ENCODE data around the gene TEKTIP1.
"Not testable (repeated sequence)": the region's sequence is repeated elsewhere in the genome, so short reads cannot be mapped to it uniquely, and the experiment has no call there.

Gene TEKTIP1

DNA sequence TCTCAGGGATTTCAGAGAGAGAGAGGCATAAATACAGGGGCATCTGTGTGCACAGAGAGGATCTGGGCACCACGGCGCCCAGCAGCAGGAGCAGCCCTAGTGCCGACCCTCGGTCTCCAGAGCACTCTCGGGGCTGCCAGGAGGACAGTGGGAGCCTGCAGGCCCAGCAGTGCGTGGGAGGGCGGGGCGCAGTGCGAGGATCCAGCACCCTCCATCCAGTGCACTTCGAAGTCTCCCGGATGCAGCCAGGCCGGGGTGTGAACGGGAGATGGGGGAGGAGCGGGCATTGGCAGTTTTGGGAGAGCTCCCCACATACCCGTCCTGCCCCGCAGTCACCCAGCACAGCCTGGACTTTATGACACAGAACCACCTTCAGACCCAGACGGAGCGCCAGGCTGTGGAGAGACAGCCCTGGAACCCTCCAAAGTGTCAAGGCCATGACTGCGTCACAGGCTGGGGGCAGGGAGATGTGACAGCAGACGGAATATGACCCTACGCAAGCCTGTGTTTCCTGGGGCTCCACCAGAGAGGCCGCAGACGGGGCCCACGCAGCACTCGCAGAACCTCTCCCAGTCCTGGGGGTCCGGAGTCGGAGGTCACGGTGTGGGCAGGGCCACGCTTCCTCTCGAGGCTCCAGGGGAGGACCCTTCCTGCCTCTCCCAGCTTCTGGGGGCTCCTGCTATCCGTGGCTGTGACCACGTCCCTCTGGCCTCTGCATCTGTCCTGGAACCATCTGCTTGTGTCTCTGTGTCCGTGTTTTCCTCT, 14.7 kb upstream of the TEKTIP1 start:
- no peak for DNase-seq

DNA sequence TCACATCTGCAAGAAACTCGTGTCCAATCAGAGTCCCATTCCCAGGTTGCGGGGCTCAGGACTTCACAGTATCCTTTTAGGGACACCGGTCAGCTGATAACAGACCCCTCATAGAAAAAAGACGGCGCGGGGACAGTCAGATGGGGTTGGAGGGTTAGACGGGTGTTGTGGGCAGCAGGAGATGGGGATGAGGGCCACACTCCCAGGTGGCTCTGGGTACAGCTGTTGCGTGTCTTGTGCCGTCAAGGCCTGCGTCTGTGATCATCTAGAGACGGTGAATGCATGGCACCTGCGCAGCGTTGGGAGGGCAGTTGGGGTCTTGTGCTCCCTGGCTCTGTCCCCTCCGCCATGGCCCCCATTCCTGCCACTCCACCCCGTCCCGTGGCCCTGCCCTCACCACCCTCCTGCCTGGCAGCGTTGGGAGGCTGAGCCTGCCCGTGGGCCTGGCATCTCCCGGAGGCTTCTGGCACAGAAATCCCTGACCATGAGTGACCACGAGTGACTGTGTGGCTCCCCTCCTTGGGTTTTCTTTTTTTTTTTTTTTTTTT, 14.0 kb upstream of the TEKTIP1 start:
- no peak for DNase-seq

DNA sequence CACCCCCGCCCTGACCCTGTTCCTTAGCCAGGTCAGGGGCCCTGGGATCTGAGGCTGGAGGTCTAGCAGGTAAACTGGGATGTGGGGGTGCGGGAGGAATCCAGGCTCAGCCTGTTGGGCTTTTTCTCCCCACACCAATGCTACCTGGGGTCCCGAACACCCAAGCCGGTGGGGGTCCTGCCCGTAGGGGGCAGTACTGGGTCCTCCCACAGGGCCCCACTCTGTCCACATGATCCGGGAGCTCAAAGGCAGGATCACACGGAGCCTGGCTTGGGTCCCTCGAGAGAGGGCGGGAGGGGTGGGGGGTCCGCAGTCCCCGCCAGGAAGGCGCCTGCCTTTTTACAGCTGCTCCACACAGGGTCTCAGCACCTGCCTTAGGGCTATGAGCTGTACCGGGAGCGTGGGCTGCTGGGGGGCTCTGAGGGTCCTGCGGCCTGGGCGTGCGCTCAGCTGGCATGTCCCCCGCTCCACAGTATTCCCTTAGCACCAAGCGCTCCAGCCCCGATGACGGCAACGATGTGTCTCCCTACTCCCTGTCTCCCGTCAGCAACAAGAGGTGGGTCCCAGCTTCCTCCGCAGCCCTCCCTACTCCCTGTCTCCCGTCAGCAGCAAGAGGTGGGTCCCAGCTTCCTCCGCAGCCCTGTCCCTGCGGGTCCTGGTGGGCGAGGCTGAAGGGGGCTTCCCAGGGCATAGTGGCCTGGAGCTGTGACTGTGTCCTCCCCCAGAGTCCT, 12.3 kb upstream of the TEKTIP1 start:
- no peak for DNase-seq

DNA sequence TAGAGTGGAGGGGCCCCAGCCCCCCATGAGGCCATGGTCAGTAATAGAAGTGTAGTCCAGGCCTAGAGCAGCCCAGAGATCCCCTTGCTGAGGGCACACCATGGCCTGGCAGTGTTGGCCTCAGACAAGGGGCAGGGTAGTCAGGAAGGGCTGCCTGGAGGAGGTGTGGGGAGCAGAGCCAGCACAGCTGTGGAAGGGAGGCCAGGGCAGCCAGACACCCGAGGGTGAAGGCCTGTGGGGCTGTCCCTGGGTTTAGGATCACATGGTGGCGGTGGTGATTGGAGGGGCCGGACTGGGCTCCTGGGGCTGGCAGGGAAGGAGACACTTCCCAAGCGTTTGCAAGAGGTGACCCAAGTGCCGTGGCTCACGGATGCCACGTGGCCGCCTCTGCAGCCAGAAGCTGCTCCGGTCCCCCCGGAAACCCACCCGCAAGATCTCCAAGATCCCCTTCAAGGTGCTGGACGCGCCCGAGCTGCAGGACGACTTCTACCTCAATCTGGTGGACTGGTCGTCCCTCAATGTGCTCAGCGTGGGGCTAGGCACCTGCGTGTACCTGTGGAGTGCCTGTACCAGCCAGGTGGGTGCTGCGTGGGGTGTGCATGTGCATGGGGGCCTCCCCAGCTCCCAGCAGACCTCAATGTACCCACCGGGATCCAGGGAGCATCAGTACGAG, 11.6 kb upstream of the TEKTIP1 start:
- DNase-seq: no peak

DNA sequence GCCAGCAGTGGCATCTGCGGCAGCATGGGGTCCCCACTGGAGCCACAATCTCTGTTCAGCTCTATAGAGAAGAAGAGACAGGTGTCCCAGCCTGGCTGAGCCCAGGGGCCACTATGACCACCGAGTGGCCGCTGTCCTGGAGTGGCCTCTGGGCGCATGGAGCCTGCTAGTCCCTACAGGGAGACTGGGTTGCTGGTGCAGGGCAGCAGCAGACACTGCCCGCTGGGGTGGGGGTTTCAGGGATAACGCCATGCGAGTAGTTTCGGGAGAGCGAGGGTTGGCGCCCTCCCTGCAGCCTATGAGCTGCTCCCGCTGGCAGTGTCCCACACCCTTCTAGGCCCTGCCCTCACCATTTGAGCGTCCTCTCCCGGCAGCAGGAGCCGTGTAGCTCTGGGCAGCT, 10.9 kb upstream of the TEKTIP1 start:
- DNase-seq: no peak

DNA sequence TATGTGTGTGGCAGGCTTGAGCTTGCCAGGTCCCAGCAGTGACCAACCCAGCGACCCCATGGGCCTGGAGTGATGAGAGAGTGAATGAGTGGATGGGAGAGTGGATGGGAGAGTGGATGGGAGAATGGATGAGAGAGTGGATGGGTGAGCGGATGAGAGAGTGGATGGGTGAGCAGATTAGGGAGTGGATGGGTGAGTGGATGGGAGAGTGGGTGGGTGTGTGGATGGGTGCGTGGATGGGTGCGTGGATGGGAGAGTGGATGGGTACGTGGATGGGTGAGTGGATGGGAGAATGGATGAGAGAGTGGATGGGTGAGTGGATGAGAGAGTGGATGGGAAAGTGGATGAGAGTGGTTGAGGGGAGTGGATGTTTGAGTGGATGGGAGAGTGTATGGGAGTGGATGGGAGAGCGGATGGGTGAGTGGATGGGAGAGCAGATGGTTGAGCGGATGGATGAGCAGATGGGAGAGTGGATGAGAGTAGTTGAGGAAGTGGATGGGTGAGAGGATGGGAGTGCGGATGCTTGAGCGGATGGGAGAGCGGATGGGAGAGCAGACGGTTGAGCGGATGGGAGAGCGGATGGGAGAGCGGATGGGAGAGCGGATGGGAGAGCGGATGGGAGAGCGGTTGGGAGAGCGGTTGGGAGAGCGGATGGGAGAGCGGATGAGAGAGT, 10.3 kb upstream of the TEKTIP1 start:
- no peak for DNase-seq

DNA sequence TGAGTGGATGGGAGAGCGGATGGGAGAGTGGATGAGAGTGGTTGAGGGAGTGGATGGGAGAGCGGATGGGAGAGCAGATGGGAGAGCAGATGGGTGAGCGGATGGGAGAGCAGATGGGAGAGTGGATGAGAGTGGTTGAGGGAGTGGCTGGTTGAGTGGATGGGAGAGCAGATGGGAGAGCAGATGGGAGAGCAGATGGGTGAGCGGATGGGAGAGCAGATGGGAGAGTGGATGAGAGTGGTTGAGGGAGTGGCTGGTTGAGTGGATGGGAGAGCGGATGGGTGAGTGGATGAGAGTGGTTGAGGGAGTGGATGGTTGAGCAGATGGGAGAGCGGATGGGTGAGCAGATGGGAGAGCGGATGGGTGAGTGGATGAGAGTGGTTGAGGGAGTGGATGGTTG, 9.7 kb upstream of the TEKTIP1 start:
- not testable (repeated sequence) for DNase-seq

DNA sequence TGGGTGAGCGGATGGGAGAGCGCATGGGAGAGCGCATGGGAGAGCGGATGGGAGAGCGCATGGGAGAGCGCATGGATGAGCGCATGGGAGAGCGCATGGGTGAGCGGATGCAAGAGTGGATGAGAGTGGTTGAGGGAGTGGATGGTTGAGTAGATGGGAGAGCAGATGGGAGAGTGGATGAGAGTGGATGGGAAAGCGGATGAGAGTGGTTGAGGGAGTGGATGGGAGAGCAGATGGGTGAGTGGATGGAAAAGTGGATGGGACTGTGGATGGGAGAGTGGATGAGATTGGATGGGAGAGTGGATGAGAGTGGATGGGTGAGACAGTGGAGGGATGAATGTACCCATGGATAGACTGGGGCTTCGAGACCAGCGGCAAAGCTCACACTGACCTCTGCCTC, 8.6 kb upstream of the TEKTIP1 start:
- no peak for DNase-seq

DNA sequence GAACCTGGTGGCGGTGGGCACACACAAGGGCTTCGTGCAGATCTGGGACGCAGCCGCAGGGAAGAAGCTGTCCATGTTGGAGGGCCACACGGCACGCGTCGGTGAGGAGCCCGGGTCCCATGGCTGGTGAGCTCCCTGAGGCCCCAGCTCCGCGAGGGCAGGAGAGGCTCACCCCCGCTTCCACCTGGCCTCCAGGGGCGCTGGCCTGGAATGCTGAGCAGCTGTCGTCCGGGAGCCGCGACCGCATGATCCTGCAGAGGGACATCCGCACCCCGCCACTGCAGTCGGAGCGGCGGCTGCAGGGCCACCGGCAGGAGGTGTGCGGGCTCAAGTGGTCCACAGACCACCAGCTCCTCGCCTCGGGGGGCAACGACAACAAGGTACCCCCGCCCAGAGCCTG, 7.3 kb upstream of the TEKTIP1 start:
- DNase-seq: no peak

DNA sequence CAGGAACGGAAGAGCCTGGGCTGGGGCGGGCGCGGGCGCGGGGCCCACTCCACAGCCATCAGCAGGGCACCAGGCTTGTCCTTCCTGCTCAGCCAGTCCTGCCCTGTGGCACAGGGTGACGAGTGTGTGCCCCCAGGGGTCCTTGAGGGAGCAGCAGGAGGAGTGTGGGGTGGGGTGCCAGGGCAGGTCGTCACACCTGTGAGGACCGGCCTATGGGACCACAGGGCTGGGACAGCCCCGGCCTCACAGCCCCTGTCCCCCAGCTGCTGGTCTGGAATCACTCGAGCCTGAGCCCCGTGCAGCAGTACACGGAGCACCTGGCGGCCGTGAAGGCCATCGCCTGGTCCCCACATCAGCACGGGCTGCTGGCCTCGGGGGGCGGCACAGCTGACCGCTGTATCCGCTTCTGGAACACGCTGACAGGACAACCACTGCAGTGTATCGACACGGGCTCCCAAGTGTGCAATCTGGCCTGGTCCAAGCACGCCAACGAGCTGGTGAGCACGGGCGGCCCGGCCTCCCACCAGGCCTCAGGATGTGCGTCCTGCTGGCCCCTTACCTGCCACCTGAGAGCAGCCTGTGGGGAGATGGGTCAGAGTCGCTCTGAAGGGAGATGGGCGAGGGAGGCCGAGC, 6.7 kb upstream of the TEKTIP1 start:
- no peak for DNase-seq

DNA sequence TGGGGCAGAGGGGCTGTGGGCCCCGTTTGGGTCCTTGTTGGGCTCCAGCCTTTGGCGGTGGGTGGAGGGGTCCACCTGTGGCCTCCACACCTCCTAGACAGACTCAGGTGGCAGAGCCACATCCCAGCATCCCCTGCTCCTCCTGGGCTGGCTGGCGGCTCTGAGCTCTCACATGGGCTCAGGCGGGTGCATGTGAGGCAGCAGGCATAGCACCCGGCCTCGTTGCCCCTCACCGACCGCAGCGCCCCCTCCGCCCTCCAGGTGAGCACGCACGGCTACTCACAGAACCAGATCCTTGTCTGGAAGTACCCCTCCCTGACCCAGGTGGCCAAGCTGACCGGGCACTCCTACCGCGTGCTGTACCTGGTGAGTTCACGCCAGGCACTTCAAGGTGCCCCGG, 5.9 kb upstream of the TEKTIP1 start:
- no peak for DNase-seq

DNA sequence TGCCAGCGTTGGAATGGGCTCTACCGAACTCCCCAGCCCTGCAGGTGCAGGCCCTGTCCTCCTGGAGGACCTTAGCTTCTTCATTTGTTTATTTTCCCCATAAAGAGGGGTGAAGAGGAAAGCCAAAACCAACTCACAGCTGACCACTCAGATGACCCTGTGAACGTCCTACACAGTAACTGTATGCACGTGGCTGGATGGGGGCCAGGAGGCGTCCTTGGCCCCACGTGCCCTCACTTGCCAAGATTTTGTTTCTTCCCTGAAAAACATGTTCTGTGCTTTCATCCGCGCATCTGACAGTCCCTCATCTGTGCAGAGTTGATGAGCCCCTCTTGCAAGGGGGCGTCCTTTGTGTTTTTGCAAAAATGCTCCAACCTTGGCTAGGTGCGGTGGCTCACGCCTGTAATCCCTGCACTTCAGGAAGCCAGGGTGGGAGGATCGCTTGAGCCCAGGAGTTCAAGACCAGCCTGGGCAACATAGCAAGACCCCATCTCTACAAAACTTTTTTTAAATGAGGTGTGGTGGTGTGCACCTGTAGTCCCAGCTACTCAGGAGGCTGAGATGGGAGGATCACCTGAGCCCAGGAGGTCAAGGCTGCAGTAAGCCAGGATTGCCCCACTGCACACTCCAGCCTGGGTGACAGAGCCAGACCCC, 5.3 kb upstream of the TEKTIP1 start:
- DNase-seq: no peak

DNA sequence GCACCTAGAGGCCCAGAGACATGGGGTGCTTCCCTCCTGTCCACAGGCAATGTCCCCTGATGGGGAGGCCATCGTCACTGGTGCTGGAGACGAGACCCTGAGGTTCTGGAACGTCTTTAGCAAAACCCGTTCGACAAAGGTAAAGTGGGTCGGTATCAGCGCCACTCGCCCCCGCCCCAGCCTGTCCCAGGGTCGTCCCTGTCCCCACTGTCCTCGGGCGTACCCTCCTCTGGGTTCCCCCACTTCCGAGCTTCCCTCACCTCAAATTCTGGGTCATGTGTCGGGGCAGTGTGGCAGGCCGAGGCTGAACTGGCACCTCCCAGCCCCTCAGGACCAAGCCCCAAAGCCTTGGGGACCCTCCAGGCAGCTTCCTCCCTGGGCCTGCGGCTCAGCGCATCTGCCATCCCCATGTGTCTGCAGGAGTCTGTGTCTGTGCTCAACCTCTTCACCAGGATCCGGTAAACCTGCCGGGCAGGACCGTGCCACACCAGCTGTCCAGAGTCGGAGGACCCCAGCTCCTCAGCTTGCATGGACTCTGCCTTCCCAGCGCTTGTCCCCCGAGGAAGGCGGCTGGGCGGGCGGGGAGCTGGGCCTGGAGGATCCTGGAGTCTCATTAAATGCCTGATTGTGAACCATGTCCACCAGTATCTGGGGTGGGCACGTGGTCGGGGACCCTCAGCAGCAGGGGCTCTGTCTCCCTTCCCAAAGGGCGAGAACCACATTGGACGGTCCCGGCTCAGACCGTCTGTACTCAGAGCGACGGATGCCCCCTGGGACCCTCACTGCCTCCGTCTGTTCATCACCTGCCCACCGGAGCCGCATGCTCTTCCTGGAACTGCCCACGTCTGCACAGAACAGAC, 4.4 kb upstream of the TEKTIP1 start:
- no peak for DNase-seq

DNA sequence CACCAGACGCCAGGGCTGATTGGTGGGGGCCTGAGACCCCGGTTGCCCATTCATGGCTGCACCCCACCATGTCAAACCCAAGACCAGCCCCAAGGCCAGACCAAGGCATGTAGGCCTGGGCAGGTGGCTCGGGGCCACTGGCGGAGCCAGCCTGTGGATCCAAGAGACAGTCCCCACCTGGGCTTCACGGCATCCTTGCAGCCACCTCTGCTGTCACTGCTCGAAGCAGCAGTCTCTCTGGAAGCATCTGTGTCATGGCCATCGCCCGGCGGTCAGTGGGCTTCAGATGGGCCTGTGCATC, 3.8 kb upstream of the TEKTIP1 start:
- no peak for DNase-seq

DNA sequence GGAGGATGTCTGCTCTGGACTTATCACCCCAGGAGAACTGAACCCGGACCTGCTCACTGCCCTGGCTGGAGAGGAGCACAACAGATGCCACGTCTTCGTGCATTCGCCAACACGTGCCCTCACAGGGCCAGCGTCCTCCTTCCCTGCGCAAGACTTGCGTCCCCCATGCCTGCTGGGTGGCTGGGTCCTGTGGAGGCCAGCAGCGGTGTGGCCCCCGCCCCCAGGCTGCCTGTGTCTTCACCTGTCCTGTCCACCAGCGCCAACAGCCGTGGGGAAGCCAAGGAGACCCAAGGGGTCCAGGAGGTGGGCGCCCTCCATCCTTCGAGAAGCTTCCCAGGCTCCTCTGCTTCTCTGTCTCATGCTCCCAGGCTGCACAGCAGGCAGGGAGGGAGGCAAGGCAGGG, 3.4 kb upstream of the TEKTIP1 start:
- DNase-seq: no peak

DNA sequence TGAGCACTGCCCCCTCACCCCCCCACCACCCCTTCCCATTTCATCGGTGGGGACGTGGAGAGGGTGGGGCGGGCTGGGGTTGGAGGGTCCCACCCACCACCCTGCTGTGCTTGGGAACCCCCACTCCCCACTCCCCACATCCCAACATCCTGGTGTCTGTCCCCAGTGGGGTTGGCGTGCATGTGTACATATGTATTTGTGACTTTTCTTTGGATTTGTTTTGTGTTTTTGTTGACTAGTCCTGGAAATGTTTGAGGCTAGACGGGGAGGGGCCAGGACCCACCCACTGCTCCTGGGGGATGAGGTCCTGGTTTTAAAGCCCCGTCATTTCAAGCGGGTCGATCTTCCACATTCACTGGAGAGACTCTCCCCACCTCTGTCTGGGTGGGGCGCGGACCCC, 3.0 kb upstream of the TEKTIP1 start:
- no peak for DNase-seq

DNA sequence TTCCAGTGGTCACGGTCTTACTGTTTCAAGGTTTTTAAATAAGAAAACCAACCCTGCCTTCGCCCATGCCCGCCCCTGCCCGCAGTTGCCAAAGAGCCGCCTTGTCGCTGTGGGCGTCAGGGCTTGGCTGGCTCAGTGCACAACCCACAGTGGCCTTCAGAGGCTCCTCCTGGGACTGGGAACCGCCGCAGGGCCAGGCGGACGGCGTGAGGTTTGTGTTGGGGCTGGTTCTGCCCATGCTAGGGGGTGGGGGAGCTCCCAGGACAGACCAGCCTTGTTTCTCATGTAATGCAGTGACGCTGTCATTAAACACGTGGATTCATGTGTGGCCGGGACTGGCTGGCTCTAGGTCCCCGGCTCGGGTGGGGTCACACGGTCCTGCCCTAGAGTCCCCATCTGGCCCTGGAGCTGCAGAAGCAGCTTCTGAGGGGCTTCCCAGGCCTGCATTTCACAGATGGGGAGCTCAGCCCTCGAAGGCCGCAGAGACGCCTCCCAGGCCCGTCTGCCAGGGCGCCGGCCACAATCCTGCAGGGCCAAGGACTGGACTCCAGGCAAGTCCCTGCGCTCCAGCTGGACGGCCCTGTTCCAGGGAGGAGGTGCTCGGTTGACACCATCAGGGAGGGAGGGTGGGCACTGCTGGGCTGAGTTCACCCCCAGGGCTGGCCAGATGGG, 2.4 kb upstream of the TEKTIP1 start:
- DNase-seq: no peak

DNA sequence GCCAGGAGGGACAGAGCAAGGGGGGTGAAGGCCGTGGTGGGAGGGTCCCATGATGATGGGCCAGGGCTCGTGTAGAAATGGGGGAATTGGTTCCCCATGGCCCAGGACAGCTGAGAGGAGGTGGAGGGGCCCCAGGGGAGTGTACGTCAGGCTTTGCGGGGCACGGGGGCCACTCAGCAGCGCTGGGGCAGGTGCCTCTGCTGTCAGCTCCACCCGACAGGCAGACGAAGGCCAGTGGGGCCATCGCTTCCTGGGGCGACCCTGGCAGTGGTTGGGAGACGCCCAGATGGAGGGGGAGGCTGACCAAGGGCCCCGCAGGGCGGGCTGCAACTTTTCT, 1.9 kb upstream of the TEKTIP1 start:
- DNase-seq: no peak

DNA sequence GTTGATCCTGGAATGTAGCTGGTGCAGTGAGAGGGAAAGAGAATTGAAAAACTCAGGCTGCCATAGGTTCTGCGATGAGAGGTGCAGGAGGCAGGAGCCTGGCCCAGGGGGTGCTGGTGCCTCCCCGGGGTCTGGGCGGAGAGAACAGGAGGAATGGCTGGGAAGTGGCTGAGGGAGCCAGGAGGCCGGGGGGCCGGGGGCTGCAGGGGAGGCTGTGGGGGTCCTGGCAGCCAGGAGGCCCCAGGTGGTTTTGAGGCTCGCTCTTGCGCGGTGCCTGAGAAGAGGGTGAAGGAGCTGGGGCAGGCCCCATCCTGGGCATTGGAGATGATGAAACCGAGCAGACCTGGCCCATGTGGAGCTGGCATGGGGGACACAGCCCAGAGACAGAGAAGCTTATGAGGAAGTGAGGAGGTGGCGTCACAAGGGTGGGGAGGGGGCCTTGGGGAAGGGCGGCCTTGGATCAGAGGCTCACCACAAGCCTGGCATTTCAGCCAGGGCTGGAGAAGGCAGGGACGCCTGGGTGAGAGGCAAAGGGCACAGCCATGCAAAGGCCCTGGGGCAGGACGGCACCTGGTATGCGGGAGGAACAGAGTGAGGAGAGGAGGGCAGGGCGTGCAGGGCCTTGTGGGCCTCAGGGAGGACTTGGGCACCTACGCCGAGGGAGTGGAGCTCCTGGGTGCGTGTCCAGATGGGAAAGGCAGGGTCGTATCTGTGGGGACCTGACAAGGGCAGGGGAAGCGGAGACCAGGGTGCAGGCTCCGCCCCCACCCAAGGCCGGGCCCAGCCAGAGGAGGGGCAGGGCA, 1.3 kb upstream of the TEKTIP1 start:
- DNase-seq: no peak

Data from activated CD4-positive, alpha-beta T cell treated with anti-CD3 and anti-CD28 coated beads, Interleukin-2, Interleukin-6, amounts not matched to agents 100 ng/mL and 50 ng/mL, durations not matched to agents 16 hours and 8 hours (primary cell).